Tibial nerve (tissue), 4 donors: ENCODE results near the gene BAAT. TPM values are rescaled to one million over a fixed set of nuclear protein-coding genes. Genes with fewer than 3 reads are reported as not detected.
A peak's percentile ranks its signal among the peaks of the same experiment; 100 is the strongest.

Experiments used
- DNase-seq, 2 donors: peaks; one replicate each; pipeline ENCODE4 v3.0.0-alpha.2; 2019; ENCODE audit warnings: low spot score in 2 of 2
- H3K27ac ChIP-seq, 4 donors: fragments of 200-600 bp; sonication (generic) in 3 of 4; one replicate each; pipeline ENCODE4 v1.5.1; 2017 to 2019; ENCODE audit warnings: mild to moderate bottlenecking in 1 of 4
- H3K27me3 ChIP-seq, 2 donors: fragments of 200-600 bp; sonication (generic) in 1 of 2; one replicate each; pipeline versions ENCODE4 v1.5.1 to v1.6.0; 2017 to 2019
- H3K36me3 ChIP-seq, 3 donors: fragments of 200-600 bp; sonication (generic); one replicate each; pipeline ENCODE4 v1.5.1; 2018 to 2019
- H3K4me1 ChIP-seq, 4 donors: fragments of 200-600 bp; sonication (generic) in 3 of 4; one replicate each; pipeline ENCODE4 v1.5.1; 2017 to 2019
- H3K4me3 ChIP-seq, 4 donors: fragments of 200-600 bp; sonication (generic) in 3 of 4; one replicate each; pipeline ENCODE4 v1.5.1; 2017 to 2019; ENCODE audit warnings: mild to moderate bottlenecking in 1 of 4, moderate library complexity in 1 of 4
- H3K9me3 ChIP-seq, 4 donors: fragments of 200-600 bp; sonication (generic) in 3 of 4; one replicate each; pipeline ENCODE4 v1.5.1; 2017 to 2019
- EP300 ChIP-seq, 2 donors: sonication (generic); formaldehyde crosslinking; IDR thresholded peaks; one replicate each; pipeline ENCODE4 v1.6.1; 2017; ENCODE audit warnings: antibody characterized with exemption in 2 of 2, mild to moderate bottlenecking in 1 of 2
- POLR2A ChIP-seq, 2 donors: fragments of 450-650 bp; IDR thresholded peaks; one replicate each; pipeline ENCODE4 v1.6.1; 2017; ENCODE audit warnings: antibody characterized with exemption in 2 of 2, mild to moderate bottlenecking in 2 of 2, moderate library complexity in 2 of 2
- WGBS, 2 donors: methylation state at CpG; one replicate each; pipeline ENCODE4 v1.1.5; 2018; 5-methylcytosine and 5-hydroxymethylcytosine counted together
- total RNA-seq, 4 donors: library from RNA; depleted of rRNA; stranded (reverse); fragments of >200 nt; gene quantifications; one replicate each; pipeline ENCODE4 v1.1.0, GENCODE V29; 2016
- TF ChIP-seq, protein P1 (sequence below), 5 experiments: fragments of 200-600 bp in 3 of 5; fragments of 450-650 bp in 2 of 5; sonication (generic) in 3 of 5; IDR thresholded peaks; one replicate each; pipeline ENCODE4 v1.5.1; 2016 to 2019; ENCODE audit warnings: antibody characterized with exemption in 5 of 5, mild to moderate bottlenecking in 3 of 5, moderate library complexity in 2 of 5

BAAT gene
- total RNA-seq, 4 donors from 2014 or later, result not detected

DNA sequence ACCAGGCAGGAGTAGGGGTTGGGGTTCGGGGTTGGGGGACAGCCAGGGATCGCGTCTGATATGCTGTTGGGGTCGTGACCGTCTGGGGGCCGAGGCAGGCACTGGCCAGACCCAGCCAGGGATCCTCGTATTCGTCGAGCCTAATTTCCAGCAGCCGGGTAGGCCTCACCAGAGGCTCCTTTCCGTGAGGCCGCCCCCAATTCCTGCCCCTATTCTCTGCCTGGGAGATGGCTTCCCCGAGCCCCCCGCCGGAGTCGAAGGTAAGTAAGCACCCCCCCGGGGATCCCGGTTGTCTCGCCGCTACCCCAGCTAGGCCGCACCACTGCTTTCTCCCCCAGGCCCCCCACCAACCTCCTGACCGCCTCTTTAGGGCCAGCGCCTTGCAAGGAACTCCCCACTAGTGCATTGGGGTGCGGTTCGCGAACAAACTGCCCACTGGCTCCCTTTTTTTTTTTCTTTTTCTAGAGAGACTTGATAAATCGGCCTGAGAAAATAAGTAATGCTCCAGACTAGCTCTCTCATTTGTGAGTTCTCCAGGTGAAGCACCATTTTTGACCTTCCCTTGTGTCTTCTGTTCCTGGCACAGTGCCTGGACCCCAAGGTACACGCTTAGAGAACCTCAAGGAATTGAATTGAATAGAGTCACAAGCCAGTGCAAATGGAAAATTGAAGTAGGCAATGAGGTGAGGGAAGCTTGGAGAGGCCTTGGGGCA is 14.3 kb upstream of the BAAT start:
- Histone ChIP-seq H3K4me3 (peak overlapping the region; percentile 63 to 78 (median 70)), H3K9me3 (peaks cover 0 to 29% (median 0%) of the 10 kb centered on the region in 4 donors), H3K27ac (peak overlapping the region; percentile 75 to 96 (median 92)), H3K27me3 (no peaks in the 10 kb centered on the region), H3K36me3 (peaks cover 3 to 46% (median 20%) of the 10 kb centered on the region in 3 donors), H3K4me1 (peaks cover 0 to 46% (median 18%) of the 10 kb centered on the region in 4 donors)
- peak; percentile 15 to 16 for DNase-seq
- 0 to 3% methylated on average over 15 to 25 of the region's 28 CpGs for WGBS, 2 donors
- TF ChIP-seq, protein P1, sequence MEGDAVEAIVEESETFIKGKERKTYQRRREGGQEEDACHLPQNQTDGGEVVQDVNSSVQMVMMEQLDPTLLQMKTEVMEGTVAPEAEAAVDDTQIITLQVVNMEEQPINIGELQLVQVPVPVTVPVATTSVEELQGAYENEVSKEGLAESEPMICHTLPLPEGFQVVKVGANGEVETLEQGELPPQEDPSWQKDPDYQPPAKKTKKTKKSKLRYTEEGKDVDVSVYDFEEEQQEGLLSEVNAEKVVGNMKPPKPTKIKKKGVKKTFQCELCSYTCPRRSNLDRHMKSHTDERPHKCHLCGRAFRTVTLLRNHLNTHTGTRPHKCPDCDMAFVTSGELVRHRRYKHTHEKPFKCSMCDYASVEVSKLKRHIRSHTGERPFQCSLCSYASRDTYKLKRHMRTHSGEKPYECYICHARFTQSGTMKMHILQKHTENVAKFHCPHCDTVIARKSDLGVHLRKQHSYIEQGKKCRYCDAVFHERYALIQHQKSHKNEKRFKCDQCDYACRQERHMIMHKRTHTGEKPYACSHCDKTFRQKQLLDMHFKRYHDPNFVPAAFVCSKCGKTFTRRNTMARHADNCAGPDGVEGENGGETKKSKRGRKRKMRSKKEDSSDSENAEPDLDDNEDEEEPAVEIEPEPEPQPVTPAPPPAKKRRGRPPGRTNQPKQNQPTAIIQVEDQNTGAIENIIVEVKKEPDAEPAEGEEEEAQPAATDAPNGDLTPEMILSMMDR (IDR thresholded peaks at IDR 0.05), result no peak
- TF ChIP-seq EP300 (IDR thresholded peaks at IDR 0.05) (no peak), POLR2A (IDR thresholded peaks at IDR 0.05) (no peak)

DNA sequence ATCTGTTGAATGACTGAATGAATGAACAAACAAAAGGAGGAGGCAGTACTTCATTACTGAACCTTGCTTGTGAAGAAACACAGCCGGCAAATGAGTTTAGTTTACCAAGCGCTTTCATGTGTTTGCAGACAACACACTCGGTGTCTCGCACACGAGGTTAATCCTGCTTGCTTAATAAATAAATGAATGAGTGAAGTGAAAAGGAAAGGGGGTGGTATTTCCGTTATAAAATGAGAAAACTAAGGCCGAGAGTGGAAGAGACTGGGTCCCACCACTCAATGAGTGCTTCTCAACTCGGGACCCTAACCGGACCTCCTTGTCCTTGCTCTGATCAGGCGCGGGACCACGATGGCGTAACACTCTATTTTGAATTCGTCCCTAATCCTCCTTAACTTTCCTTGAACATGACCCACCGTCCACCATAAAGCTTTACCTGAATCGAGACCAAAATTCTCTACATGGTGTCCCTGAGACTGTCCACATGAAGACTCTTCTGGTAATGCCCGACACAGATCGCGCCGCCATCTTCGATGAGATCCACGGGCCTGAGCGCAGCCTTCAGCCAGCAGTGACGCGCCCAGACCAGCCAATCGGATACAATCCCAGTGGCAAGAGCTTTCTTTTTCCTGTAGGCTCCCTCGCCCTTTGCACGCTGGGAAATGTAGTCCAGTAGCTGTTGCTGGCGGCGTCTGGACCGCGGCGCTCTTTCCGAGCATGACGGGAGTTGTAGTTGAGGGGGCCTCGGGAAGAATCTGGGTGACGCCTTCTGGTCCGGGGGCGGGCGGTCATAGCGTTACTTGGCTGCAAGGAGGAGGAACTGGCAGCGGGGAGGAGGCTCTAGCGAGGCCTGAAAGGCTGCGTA is 13.5 kb upstream of the BAAT start, which contains the start of the genes MRPL50 and ZNF189:
Gene MRPL50, minus strand, starts transcription at position 551 of the 862 bp plus-strand sequence. Its CDS starts 26 bp downstream, at position 525.
Gene ZNF189, plus strand, starts transcription at position 784 of the 862 bp plus-strand sequence. CDS start 306 bp downstream, outside the sequence.
- 1% methylated on average over 41 to 44 of the region's 44 CpGs for WGBS, 2 donors
- Histone ChIP-seq H3K27me3 (no peaks in the 10 kb centered on the region), H3K9me3 (peaks cover 0 to 26% (median 0%) of the 10 kb centered on the region in 4 donors), H3K36me3 (peaks cover 3 to 40% (median 13%) of the 10 kb centered on the region in 3 donors), H3K27ac (peak within 1 kb of the TSS; percentile 75 to 96 (median 92)), H3K4me1 (peaks cover 0 to 46% (median 18%) of the 10 kb centered on the region in 4 donors), H3K4me3 (peak within 1 kb of the TSS; percentile 63 to 78 (median 70))
- TF ChIP-seq POLR2A (IDR thresholded peaks at IDR 0.05), result peak; percentile 62 to 92
- peak; percentile 83 to 98 for TF ChIP-seq EP300 (IDR thresholded peaks at IDR 0.05)
- TF ChIP-seq, protein P1 (IDR thresholded peaks at IDR 0.05), result peak in 1 of 5 experiments; percentile 34
- peak; percentile 97 to 99 for DNase-seq

DNA sequence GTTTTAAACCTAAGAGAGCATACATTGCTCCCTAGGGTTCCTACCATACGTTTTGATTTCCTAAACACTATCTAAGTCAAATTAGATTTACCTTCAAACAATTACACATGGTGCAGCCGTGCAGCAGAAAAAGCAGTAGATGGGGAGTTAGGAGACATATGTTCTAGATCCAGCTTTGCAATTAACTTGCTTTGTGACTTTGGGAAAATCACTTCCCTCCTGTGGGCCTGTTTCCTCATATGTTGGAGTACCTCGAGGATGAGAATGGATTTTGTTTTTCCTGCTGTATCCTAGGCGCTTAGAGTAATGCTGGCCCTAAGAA is 12.9 kb upstream of the BAAT start:
- Histone ChIP-seq H3K9me3 (peaks cover 0 to 25% (median 0%) of the 10 kb centered on the region in 4 donors), H3K4me1 (peaks cover 0 to 46% (median 18%) of the 10 kb centered on the region in 4 donors), H3K27me3 (no peaks in the 10 kb centered on the region), H3K27ac (peak overlapping the region; percentile 75 to 96 (median 90)), H3K36me3 (peaks cover 0 to 34% (median 8%) of the 10 kb centered on the region in 3 donors), H3K4me3 (peak overlapping the region; percentile 39 to 77 (median 63))
- TF ChIP-seq EP300 (IDR thresholded peaks at IDR 0.05) (no peak), POLR2A (IDR thresholded peaks at IDR 0.05) (no peak)
- TF ChIP-seq, protein P1 (IDR thresholded peaks at IDR 0.05), result no peak
- WGBS, 2 donors, result 4 to 8% methylated on average over 4 of the region's 4 CpGs
- DNase-seq, result no peak

DNA sequence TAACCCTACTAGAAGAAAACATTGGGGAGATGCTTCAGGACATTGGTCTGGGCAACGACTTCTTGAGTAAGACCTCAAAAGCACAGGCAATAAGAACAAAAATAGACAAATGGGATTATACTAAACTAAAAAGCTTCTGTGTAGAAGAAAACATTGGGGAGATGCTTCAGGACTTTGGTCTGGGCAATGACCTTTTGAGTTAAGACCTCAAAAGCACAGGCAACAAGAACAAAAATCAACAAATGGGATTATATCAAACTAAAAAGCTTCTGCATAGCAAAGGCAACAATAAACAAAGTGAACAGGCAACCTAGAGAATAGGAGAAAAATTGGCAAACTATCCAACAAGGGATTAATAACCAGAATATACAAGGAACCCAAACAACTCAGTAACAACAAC is 9.9 kb upstream of the BAAT start:
- Histone ChIP-seq H3K4me3 (no peak overlapping the region), H3K27ac (no peak overlapping the region), H3K4me1 (peaks cover 0 to 20% (median 10%) of the 10 kb centered on the region in 4 donors), H3K27me3 (no peaks in the 10 kb centered on the region), H3K9me3 (peaks cover 0 to 17% (median 0%) of the 10 kb centered on the region in 4 donors), H3K36me3 (peaks cover 0 to 20% (median 0%) of the 10 kb centered on the region in 3 donors)
- DNase-seq, result no peak
- TF ChIP-seq, protein P1 (IDR thresholded peaks at IDR 0.05), result no peak
- TF ChIP-seq POLR2A (IDR thresholded peaks at IDR 0.05) (no peak), EP300 (IDR thresholded peaks at IDR 0.05) (no peak)
- WGBS, 2 donors, result 95 to 97% methylated on average over 1 of the region's 1 CpG
